Stimulated activated CD8-positive, alpha-beta memory T cell treated with anti-CD3 and anti-CD28 coated beads, Interleukin-7, amount 100 ng/mL, for 1 hour (primary cell): ENCODE measurements around the gene DNAJB6.
"Not testable (repeated sequence)": the region's sequence is repeated elsewhere in the genome, so short reads cannot be mapped to it uniquely, and the experiment has no call there.

Experiments
- DNase-seq, 2 donors: peaks; one replicate each; pipeline ENCODE4 v3.0.0-alpha.2; 2020; ENCODE audit warnings: low read depth in 2 of 2

The DNAJB6 gene

DNA sequence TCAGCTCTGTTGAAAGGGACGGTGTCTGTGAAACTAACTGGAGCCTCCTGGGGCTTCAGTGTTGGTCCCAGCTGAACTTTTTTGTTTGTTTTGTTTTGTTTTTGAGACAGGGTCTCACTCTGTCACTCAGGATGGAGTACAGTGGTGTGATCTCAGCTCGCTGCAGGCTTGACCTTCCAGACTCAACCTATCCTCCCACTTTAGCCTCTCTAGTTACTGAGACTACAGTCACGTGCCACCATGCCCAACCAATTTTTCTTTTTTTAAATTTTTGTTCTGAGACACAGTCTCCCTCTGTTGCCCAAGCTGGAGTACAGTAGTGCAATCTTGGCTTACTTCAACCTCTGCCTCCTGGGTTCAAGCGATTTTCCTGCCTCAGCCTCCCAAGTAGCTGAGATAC is 13.4 kb upstream of the DNAJB6 start:
- DNase-seq = no peak

DNA sequence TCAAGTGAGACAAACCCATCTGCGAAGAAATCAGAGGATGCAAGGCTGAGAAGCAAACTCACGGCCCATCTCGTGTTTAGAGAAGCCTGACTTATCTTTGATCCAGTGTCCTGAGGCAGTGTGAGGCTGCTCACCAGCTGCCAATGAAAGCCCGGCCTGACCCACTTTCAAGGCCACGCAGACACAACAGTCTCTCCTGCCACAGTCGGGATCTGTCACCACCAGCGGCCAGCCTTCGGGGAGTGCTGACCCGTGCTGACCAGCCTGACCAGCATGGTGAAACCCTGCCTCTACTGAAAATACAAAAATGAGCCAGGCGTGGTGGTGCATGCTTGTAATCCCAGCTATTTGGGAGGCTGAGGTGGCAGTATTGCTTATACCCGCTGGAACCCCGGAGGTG is 7.4 kb upstream of the DNAJB6 start:
- DNase-seq = no peak

DNA sequence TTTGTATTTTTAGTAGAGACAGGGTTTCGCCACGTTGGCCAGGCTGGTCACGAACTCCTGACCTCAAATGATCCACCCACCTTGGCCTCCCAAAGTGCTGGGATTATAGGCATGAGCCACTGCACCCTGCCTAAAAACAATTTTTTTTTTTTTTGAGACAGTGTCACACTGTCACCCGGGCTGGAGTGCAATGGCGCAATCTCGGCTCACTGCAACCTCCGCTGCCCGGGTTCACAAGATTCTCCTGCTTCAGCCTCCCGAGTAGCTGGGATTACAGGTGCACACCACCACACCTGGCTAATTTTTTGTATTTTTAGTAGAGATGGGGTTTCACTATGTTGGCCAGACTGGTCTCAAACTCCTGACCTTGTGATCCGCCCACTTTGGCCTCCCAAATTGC is 6.2 kb upstream of the DNAJB6 start:
- not testable (repeated sequence) for DNase-seq

DNA sequence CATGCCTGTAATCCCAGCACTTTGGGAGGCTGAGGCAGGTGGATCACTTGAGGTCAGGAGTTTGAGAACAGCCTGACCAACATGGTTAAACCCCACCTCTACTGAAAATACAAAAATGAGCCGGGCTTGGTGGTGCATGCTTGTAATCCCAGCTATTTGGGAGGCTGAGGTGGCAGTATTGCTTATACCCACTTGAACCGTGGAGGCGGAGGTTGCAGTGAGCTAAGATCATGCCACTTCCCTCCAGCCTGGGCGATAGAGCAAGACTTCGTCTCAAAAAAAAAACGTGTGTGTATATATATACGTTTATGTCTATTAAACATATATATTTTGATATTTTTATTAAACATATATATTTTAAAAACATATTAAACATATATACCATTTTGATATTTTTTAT is 5.8 kb upstream of the DNAJB6 start:
- DNase-seq = not testable (repeated sequence)

DNA sequence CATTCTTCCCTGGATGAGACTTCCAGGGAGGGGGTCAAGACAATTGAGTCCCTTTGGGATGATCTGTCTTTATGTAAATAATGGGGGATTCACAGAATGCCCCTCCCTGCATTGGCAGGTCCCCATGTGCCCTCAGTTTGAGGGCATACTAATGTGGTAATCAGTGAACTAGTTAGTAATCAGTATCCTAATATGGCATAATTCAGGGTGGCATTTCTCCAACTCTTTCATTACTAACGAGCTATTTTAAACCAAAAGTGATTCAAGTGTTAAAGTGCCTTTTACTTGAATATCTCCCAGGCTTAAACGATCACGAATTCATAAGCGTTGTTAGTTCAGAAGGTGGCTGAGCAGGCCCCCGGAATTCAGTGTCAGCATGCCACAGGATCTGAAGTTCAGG is 1.6 kb upstream of the DNAJB6 start:
- no peak for DNase-seq

DNA sequence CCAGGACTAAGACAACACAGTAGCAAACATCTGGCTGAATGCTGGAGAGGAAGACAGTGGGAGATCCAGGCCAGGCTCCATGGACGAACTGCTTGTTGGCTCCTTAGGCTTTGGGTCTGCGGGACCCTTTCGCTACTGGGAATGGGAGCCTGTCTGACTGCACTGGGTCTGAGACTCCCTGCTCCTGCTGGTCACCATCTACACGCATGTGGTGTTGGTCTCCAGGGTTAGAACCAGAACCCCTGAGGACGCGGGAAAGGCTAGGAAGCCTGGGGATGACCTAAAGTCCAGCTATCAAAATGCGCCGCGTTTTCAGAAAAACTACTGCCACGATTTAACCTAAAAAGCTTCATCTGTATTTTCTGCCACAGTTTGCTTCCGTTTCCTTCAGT is 817 bp upstream of the DNAJB6 start:
- DNase-seq = no peak

DNA sequence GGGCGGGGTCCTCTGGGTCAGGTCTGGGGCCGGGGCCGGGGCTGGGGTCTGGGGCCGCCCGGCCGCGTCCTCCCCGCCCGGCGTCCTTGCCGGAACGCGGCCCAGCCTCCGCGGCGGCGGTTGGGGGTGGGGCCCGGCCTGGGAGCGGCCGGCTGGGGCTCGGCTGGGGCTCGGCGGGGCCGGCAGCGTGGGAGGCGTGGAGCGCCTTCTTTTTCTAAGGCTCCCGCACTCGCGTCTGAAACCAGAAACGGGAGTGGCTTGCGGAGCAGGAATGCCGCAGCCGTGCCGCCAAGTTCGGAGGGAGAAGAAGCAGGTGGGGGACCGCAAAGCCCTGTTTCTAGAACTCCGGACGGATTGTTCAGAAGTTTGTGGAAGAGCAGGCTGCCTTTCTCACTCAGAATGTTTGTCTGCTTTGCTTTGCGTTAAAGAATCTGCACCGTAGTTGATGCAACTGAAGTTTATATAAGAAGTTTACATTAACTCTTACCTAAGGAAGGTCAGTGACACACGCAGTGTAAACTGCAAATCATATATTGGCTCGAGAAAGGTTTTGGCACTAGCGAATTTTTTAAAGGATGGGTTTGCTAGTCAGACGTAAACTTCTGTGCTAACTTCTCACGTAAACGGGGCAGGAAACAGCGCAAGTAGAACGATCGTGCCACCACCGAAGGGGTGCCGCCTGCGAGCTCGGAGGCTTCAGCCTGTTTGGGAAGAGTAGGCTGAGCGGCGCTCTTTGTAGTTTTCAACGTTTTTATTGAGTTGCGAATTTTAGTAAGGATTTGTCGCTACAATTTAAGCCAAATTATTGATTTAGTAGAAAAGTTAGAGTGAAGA is 729 bp downstream of the DNAJB6 start:
- DNase-seq = peak in 1 of 2 donors; percentile 14

DNA sequence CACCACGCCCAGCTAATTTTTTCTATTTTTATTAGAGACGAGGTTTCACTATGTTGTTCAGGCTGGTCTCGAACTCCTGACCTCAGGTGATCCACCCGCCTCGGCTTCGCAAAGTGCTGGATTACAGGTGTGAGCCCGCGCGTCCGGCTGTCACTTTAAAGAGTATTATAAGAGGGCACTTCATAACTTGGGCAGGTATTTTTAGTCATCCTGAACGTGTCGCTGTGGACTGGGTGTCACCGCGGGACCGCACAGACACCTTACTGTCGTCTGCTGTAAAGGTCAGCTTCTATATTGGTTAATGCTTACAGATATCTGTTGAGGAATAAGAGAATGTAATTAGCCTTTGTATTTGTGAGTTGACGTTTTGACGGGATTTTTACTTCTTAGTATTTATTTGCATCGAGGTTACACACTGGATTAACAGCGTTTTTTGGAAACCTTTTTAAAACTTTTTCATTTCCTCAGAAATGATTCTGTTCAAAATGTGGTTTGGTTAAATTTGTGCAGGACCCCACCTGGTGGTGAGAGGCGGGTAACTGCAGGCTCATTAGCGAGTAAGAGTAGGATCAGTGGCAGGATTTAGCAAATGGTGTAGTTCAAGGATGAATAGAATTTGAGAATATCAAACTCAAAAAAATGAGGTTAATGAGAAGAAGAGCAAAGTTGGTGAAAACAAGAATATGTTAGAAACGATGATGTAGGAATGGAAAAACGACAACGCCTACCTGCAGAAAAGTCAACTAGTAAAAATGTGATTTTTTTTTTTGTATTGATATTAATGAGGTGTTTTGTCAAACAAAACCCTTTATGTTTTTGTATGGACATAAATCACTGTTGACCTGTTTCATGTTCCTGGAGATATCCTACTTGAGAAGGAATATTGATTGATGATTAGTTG is 3.2 kb downstream of the DNAJB6 start:
- DNase-seq = peak in 1 of 2 donors; percentile 41

DNA sequence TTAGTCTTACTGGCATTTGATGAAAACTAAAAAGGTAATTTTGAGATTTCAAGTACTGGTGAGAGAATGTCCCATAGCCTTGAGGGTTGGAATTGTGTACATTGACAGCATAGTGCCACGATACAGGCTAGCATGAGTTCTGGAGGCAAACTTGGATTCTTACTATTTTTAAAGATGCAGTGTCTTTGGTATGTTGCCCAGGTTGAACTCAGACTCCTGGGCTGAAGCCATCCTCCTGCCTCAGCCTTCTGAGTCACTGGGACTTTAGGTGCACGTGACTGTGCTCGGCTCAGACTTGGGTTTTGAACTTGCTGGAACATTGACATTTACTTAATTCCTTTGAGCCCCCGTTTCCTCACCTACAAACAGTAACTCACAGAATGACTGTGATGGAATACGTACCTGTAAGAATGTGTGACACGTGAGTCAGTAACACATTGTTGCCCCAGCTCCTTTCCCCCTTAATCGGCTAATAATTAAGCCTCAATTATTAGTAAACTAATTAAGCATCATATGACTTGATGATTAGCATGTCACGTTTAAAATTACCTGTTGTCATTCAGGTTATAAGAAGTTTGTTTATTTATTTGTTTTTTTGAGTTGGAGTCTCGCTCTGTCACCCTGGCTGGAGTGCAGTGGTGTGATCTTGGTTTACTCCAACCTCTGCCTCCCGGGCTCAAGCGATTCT is 10.6 kb downstream of the DNAJB6 start:
- no peak for DNase-seq

DNA sequence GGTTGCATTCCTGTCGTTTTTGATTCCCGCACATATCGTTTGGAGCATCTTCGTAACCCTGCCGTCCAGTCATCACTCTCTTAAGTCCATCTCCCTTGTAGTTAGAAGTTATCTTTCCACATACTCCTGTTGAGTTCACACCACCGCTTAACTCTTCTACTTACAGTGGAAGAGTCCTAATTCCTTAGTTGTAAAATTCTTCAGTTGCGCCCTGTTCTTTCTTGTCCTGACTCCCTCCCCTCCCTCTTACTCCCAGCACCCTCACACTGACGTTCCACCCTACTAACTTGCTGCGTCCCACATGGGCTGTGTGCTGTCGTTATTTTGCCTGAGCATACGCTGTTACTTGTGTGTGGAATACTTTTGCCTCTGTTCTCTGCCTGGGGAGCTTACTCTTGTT is 11.7 kb downstream of the DNAJB6 start:
- DNase-seq = no peak

DNA sequence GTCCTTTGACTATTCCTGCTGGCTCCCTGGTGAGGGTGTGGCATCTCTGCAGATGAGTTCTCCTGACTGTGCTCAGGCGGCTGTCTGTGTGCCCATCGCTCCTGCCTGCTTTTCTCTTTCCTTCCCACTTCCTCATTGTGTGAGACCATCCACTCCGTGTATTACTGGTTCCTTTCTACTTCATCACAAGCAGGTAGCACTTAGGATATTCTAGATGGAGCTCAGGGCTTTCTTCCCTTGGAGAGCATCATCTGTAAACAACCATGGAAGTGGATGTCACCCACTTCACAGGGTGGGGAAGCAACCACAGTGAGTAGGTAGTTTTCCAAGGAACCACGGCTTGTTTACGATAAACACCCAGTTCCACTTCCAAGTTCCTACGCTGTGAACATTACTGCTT is 15.7 kb downstream of the DNAJB6 start:
- DNase-seq = no peak

DNA sequence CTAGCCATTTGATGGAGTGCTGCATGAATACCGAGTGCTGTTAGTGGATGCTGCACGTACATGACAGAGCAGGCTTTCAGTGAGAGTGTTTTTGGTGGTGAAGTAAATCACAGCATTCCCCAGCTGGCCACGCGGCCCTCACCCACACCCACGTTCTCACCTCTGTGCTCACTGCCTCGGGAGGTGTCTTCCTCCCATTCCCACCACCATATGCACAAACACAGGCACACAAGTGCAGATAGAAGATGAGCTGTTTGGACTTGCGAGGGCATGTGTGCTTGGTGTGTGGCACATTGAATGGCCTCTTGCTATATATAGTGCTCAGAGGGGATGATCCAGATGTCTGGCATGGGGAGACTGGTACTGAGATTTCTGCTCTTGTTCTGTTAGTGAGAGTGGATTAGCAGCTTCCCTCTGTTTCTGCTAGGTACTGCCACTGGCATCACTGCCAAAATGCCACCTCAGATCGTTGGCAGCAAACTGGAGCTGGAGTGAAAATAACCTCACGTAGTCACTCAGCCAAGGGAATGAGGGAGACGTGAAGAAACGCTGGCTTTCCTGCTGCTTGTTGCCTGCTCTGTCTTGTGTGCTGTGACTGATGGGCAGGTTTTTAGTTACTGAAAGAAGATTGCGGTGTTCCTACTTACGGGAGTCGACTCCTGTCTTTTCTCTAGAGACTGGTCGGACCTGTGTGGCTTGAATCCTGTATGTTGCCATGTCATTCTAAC is 19.1 kb downstream of the DNAJB6 start:
- DNase-seq = no peak

DNA sequence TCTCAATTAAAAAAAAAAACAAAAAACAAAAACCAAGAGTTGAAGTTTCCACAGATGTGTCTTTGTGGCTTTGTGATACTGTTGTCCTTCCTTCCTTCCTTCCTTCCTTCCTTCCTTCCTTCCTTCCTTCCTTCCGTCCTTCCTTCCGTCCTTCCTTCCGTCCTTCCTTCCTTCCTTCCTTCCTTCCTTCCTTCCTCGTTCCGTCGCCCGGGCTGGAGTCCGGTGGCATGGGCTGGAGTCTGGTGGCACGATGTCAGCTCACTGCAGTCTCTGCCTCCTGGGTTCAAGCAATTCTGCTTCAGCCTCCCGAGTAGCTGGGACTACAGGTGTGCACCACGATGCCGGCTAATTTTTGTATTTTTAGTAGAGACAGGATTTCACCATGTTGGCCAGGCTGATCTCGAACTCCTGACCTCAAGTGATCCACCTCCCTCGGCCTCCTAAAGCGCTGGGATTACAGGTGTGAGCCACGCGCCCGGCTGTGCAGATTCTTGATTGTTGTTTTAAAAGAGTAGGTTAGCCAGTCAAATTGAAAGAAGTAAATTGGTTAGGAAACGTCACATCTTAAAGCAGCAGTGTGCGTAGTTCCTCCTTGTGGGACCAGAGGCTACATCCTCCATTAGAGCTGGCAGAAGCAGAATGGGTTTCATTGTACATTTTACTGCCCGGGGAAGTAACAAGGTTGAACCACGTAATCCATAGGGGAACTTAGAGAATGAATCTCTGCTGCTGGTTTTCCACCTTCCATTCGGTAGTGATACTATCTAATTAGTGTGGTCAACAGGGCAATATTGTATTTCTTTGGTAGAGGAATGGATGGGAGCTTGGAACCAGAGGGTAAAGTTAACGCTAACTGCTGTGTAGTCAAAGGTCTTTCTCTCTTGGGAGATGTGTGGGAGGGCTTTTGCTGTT is 20.6 kb downstream of the DNAJB6 start:
- no peak for DNase-seq

DNA sequence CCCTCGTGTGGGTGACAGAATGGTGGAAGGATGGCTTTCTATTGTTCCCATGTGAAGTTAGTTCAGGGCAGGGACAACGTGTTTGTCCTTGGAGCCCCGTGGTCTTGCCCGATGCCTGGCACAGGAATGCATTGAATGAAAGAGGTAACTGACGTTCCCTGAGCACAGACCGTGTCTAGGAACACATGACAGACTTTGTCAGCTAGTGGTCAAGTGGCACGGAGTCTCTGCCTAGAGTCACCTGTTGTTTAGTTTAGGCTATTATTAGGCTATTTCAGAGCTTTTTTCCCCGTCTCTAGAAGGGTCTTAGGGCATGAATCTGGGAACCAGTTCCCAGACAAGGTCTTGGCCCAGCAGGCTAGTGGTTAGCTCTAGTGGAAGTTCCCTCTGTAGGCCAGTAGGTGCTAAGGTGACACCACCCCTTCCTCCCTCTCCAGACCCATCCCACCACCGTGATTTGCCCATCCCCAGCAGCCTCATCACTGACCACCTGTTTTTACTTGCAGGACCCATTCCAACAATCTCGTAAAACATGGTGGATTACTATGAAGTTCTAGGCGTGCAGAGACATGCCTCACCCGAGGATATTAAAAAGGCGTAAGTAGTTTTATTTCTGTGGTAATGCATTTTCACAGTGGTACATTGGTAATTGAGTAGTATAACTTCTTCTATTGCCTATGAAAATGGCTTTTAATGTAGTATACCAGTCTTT is 21.4 kb downstream of the DNAJB6 start:
- DNase-seq = no peak

DNA sequence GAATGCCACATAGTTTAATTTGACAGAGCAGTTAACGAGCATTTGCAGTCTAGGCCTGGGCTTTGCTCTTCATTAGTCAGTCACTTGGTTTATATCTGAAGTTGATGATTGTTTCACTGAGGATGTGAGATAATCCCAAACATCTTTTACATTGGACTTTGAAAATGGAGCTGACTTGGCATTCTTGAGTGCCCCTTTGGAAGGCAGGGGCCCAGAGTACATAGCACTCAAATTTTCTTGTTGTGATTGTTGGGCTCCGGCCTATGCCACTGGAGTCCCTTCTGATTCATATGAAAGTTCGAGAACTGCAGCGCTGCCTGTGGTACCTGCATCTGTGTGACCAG is 21.9 kb downstream of the DNAJB6 start:
- no peak for DNase-seq

DNA sequence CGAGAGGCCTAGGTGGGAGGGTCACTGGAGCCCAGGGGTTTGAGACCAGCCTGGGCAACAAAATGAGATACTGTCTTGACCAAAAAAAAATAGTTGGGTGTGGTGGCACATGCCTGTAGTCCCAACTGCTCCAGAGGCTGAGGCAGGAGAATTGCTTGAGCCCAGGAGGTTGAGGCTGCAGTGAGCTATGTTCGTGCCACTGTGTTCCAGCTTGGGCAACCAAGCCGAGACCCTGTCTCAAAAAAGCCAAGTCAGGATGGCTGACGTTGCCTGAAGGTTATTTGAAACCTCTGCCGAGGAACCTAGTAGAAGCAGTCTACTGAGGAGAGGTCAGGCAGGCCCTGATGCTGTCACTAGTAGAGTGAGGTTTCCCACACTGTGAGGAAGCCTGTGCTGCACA is 22.8 kb downstream of the DNAJB6 start:
- DNase-seq = no peak

DNA sequence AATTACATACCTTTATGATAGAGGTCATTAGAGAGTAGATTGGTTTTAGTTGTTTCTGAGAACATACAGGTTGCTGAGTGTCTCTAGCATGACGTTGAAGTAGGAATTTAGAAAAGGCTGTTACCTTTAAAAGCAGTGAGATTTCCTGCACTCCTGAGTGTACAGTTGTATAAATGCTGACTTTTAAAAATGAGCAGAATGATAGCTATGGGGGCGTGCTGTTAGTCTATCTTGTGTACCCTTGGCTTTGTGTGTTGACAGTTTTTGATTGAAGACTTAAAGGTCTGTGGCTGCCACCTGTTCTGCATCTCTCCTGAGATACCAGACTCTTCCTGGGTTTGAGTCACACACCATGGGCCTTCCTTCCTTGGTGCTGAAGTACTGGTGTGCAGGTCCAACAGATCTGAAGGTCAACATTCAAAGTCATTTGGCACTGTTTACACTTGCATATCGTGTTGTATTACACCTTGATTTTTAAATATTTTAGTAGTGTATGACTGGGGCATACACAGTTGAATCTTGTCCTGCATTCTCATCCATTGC is 23.8 kb downstream of the DNAJB6 start:
- no peak for DNase-seq

DNA sequence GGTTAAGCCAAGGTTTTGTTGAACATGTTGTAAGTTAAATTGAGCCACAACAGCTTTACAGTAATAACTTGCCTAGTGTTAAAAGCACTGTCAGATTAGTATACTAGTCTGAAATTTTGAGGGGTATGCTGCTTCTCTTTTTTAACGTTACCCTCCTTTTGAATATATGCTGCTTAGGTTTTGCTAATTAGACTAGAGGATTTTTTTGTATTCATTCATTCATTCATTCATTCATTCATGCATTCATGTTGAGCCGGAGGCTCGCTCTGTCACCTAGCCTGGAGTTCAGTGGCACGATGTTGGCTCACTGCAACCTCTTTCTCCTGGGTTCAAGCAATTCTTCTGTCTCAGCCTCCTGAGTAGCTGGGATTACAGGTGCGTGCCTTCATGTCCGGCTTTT is 24.7 kb downstream of the DNAJB6 start:
- no peak for DNase-seq

DNA sequence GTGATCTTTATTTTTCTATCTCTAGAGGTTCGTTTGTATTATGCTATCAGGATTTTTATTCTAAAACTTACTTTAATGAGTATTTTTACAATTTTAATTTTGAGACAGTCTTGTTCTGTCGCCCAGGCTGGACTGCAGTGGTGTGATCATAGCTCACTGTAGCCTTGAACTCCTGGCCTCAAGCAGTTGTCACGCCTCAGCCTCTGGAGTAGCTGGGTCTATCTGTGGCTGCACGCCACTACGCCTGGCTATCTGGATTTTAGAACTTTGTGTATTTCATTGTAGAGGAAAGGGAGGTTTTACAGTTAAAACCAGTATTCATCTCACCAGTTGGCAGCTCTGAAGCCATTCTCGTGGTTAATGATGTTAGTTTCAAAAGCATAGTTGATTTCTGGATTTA is 25.9 kb downstream of the DNAJB6 start:
- DNase-seq = no peak

DNA sequence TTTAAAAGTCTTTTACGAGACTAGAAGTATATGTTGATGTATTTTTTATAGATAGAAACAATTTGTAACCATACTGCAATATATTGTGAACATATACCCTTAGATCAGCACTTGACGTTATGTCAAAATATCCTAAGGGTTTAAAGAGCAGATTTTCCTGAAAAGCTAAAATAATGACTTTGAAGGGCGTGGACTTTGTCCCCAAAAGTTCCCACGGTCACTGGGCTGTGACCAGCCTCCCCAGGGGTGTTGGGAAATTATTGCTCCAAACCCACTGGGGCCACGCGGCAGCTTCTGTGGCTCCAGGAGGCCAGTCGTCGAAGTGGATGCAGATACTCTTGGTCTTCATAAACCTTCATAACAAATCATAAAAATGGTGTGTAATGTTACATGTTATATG is 29.9 kb downstream of the DNAJB6 start:
- DNase-seq = no peak
